ENCODE data around the gene CACNA2D3. TPM values are rescaled to one million over a fixed set of nuclear protein-coding genes. Genes with fewer than 3 reads are reported as not detected.

Gene CACNA2D3
- polyA plus RNA-seq, 3 donors, result 8.3 to 21.5 (median 10.4) TPM

GRCh38 chr3:54313418-54313817 is 191.1 kb downstream of the CACNA2D3 start:
- no peaks in the 10 kb centered on the region for H3K79me2 ChIP-seq (ENCODE audit: insufficient read depth, low read length)
- no peaks in the 10 kb centered on the region for H3K27me3 ChIP-seq (ENCODE audit: control insufficient read depth in 2 of 2, insufficient read depth in 2 of 2, low read length in 2 of 2)
- no peak overlapping the region for H3K4me2 ChIP-seq (replicated peaks; ENCODE audit: extremely low read depth, low read length, poor library complexity, severe bottlenecking)
- Mint-ChIP-seq H3K36me3 (no peaks in the 10 kb centered on the region), H3K9me3 (peaks cover 0 to 10% (median 5%) of the 10 kb centered on the region in 7 donors), H3K27me3 (ENCODE audit: low read depth in 3 of 3) (peaks cover 0 to 7% (median 2%) of the 10 kb centered on the region in 3 donors), H3K4me3 (no peak overlapping the region), H3K27ac (no peak overlapping the region), H3K4me1 (no peaks in the 10 kb centered on the region)
- intact Hi-C loops (cut with micrococcal nuclease), result no loop called here
- no peak overlapping the region for H3K27ac ChIP-seq (ENCODE audit: low read depth in 1 of 2, low read length in 2 of 2)
- H3K9me3 ChIP-seq (replicated peaks in 1 of 2; ENCODE audit: control insufficient read depth in 1 of 2, insufficient read depth in 1 of 2, low read length in 2 of 2), result peaks cover 0 to 10% of the 10 kb centered on the region in 2 donors
- no peaks in the 10 kb centered on the region for H4K20me1 ChIP-seq (ENCODE audit: insufficient read depth, low read length)
- TF ChIP-seq CTCF (IDR thresholded peaks at IDR 0.05), result no peak
- DNase-seq, result no peak
- no peaks in the 10 kb centered on the region for H3K36me3 ChIP-seq (replicated peaks in 1 of 2; ENCODE audit: control insufficient read depth in 1 of 2, insufficient read depth in 2 of 2, low read length in 2 of 2)
- H3K4me1 ChIP-seq (ENCODE audit: control insufficient read depth in 1 of 2, insufficient read depth in 2 of 2, low read length in 2 of 2), result no peaks in the 10 kb centered on the region
- 98% methylated on average over 4 of the region's 5 CpGs for WGBS (ENCODE audit: insufficient coverage)
- no peak overlapping the region for H3K9ac ChIP-seq (ENCODE audit: insufficient read depth, low read length, poor library complexity, severe bottlenecking)
- no peak overlapping the region for H2AFZ ChIP-seq (ENCODE audit: insufficient read depth, low read depth, low read length, poor library complexity, severe bottlenecking)
- H3K4me3 ChIP-seq (replicated peaks in 1 of 3; ENCODE audit: low read depth in 2 of 3, low read length in 3 of 3), result no peak overlapping the region

- Histone ChIP-seq H3K27me3 (ENCODE audit: control insufficient read depth in 2 of 2, insufficient read depth in 2 of 2, low read length in 2 of 2) (no peaks in the 10 kb centered on the region), H3K9ac (ENCODE audit: insufficient read depth, low read length, poor library complexity, severe bottlenecking) (no peak overlapping the region), H3K4me1 (ENCODE audit: control insufficient read depth in 1 of 2, insufficient read depth in 2 of 2, low read length in 2 of 2) (no peaks in the 10 kb centered on the region), H3K4me3 (replicated peaks in 1 of 3; ENCODE audit: low read depth in 2 of 3, low read length in 3 of 3) (no peak overlapping the region), H3K27ac (ENCODE audit: low read depth in 1 of 2, low read length in 2 of 2) (no peak overlapping the region), H3K79me2 (ENCODE audit: insufficient read depth, low read length) (no peaks in the 10 kb centered on the region), H3K36me3 (replicated peaks in 1 of 2; ENCODE audit: control insufficient read depth in 1 of 2, insufficient read depth in 2 of 2, low read length in 2 of 2) (no peaks in the 10 kb centered on the region), H4K20me1 (ENCODE audit: insufficient read depth, low read length) (no peaks in the 10 kb centered on the region), H3K9me3 (replicated peaks in 1 of 2; ENCODE audit: control insufficient read depth in 1 of 2, insufficient read depth in 1 of 2, low read length in 2 of 2) (no peaks in the 10 kb centered on the region), H2AFZ (ENCODE audit: insufficient read depth, low read depth, low read length, poor library complexity, severe bottlenecking) (no peak overlapping the region), H3K4me2 (replicated peaks; ENCODE audit: extremely low read depth, low read length, poor library complexity, severe bottlenecking) (no peak overlapping the region)
- no peaks in the 10 kb centered on the region for H3K36me3 Mint-ChIP-seq
- no peak overlapping the region for H3K4me3 Mint-ChIP-seq
- no peaks in the 10 kb centered on the region for H3K4me1 Mint-ChIP-seq
- intact Hi-C loops (cut with micrococcal nuclease), result no loop called here
- DNase-seq, result no peak
- peaks cover 0 to 5% (median 0%) of the 10 kb centered on the region in 7 donors for H3K9me3 Mint-ChIP-seq
- peaks cover 4 to 5% (median 5%) of the 10 kb centered on the region in 3 donors for H3K27me3 Mint-ChIP-seq (ENCODE audit: low read depth in 3 of 3)
- 100% methylated on average over 2 of the region's 5 CpGs for WGBS (ENCODE audit: insufficient coverage)
- H3K27ac Mint-ChIP-seq, result no peak overlapping the region
- TF ChIP-seq CTCF (IDR thresholded peaks at IDR 0.05), result no peak
Observed at GRCh38 chr3:54321520-54321919, 199.2 kb downstream of the CACNA2D3 start.

Measured in CD14-positive monocyte (primary cell).